ENCODE data around the gene UVSSA. TPM values are rescaled to one million over a fixed set of nuclear protein-coding genes. Genes with fewer than 3 reads are reported as not detected.
"Not testable (repeated sequence)": the region's sequence is repeated elsewhere in the genome, so short reads cannot be mapped to it uniquely, and the experiment has no call there.

Gene UVSSA
- polyA plus RNA-seq, 6 donors from 2014 or later = 2.0 to 5.6 (median 3.0) TPM

- H3K27me3 Mint-ChIP-seq = no peaks in the 10 kb centered on the region
- DNase-seq = no peak
- peaks cover 0 to 13% (median 11%) of the 10 kb centered on the region in 3 donors for H3K4me1 Mint-ChIP-seq
- H3K9me3 Mint-ChIP-seq = no peaks in the 10 kb centered on the region
- ATAC-seq (ENCODE audit: low read depth in 2 of 2) = no peak
- peak overlapping the region in 1 of 8 donors; percentile 60 for H3K4me3 Mint-ChIP-seq
- peak overlapping the region in 1 of 6 donors; percentile 49 for H3K27ac Mint-ChIP-seq
- no peaks in the 10 kb centered on the region for H3K36me3 Mint-ChIP-seq
These were observed 16.0 kb upstream of the UVSSA start for GRCh38 chr4:1330761-1331590.

GRCh38 chr4:1331591-1332353 lies 15.2 kb upstream of the UVSSA start:
- ATAC-seq (ENCODE audit: low read depth in 2 of 2) = no peak
- H3K27me3 Mint-ChIP-seq = no peaks in the 10 kb centered on the region
- H3K9me3 Mint-ChIP-seq = no peaks in the 10 kb centered on the region
- H3K4me3 Mint-ChIP-seq = no peak overlapping the region
- peaks cover 0 to 13% (median 11%) of the 10 kb centered on the region in 3 donors for H3K4me1 Mint-ChIP-seq
- DNase-seq = no peak
- peak overlapping the region in 1 of 6 donors; percentile 49 for H3K27ac Mint-ChIP-seq
- peaks cover 0 to under 1% of the 10 kb centered on the region in 2 donors for H3K36me3 Mint-ChIP-seq

- no peaks in the 10 kb centered on the region for H3K27me3 Mint-ChIP-seq
- no peak for DNase-seq
- ATAC-seq (ENCODE audit: low read depth in 2 of 2) = no peak
- H3K9me3 Mint-ChIP-seq = no peaks in the 10 kb centered on the region
- no peak overlapping the region for H3K27ac Mint-ChIP-seq
- peaks cover 8 to 10% of the 10 kb centered on the region in 2 donors for H3K36me3 Mint-ChIP-seq
- peaks cover 0 to 14% (median 13%) of the 10 kb centered on the region in 3 donors for H3K4me1 Mint-ChIP-seq
- no peak overlapping the region for H3K4me3 Mint-ChIP-seq
These were observed 14.3 kb upstream of the UVSSA start for GRCh38 chr4:1332686-1333085.

GRCh38 chr4:1333256-1333655 lies 13.8 kb upstream of the UVSSA start:
- no peak overlapping the region for H3K4me3 Mint-ChIP-seq
- no peak for ATAC-seq (ENCODE audit: low read depth in 2 of 2)
- H3K27me3 Mint-ChIP-seq = no peaks in the 10 kb centered on the region
- H3K4me1 Mint-ChIP-seq = peaks cover 0 to 17% (median 13%) of the 10 kb centered on the region in 3 donors
- H3K9me3 Mint-ChIP-seq = no peaks in the 10 kb centered on the region
- H3K27ac Mint-ChIP-seq = no peak overlapping the region
- H3K36me3 Mint-ChIP-seq = peaks cover 9 to 16% of the 10 kb centered on the region in 2 donors
- DNase-seq = no peak

GRCh38 chr4:1333851-1334578 lies 13.0 kb upstream of the UVSSA start:
- ATAC-seq (ENCODE audit: low read depth in 2 of 2); H3K27me3 Mint-ChIP-seq: not testable (repeated sequence)
- peaks cover 0 to 17% (median 13%) of the 10 kb centered on the region in 3 donors for H3K4me1 Mint-ChIP-seq

GRCh38 chr4:1334579-1334895 lies 12.5 kb upstream of the UVSSA start:
- Mint-ChIP-seq H3K27me3 (no peaks in the 10 kb centered on the region), H3K9me3 (no peaks in the 10 kb centered on the region), H3K36me3 (peaks cover 14 to 20% of the 10 kb centered on the region in 2 donors), H3K4me1 (peaks cover 0 to 17% (median 13%) of the 10 kb centered on the region in 3 donors), H3K4me3 (no peak overlapping the region), H3K27ac (peak overlapping the region in 3 of 6 donors; percentile 26 to 82 (median 27))
- DNase-seq (no peak), ATAC-seq (ENCODE audit: low read depth in 2 of 2) (no peak)

More at GRCh38 chr4:1333851-1334578, 13.0 kb upstream of the UVSSA start:
- not testable (repeated sequence) for H3K9me3 Mint-ChIP-seq, H3K4me3 Mint-ChIP-seq, DNase-seq
- Mint-ChIP-seq H3K36me3 (peaks cover 11 to 17% of the 10 kb centered on the region in 2 donors), H3K27ac (peak overlapping the region in 2 of 6 donors; percentile 26 to 82)

GRCh38 chr4:1335193-1335883 lies 11.7 kb upstream of the UVSSA start:
- Mint-ChIP-seq H3K27ac (peak overlapping the region in 2 of 6 donors; percentile 8 to 27), H3K36me3 (peaks cover 14 to 20% of the 10 kb centered on the region in 2 donors), H3K4me1 (peaks cover 0 to 17% (median 13%) of the 10 kb centered on the region in 3 donors)
- not testable (repeated sequence) for DNase-seq; H3K27me3 Mint-ChIP-seq; H3K4me3 Mint-ChIP-seq; ATAC-seq (ENCODE audit: low read depth in 2 of 2); H3K9me3 Mint-ChIP-seq

GRCh38 chr4:1336088-1336491 lies 10.9 kb upstream of the UVSSA start:
- H3K4me3 Mint-ChIP-seq = no peak overlapping the region
- H3K4me1 Mint-ChIP-seq = peaks cover 0 to 17% (median 8%) of the 10 kb centered on the region in 3 donors
- no peak for DNase-seq
- peak overlapping the region in 2 of 6 donors; percentile 17 to 32 for H3K27ac Mint-ChIP-seq
- no peaks in the 10 kb centered on the region for H3K27me3 Mint-ChIP-seq
- H3K36me3 Mint-ChIP-seq = peaks cover 14 to 20% of the 10 kb centered on the region in 2 donors
- no peak for ATAC-seq (ENCODE audit: low read depth in 2 of 2)
- H3K9me3 Mint-ChIP-seq = no peaks in the 10 kb centered on the region

GRCh38 chr4:1337376-1337831 lies 9.6 kb upstream of the UVSSA start:
- Mint-ChIP-seq H3K9me3 (no peaks in the 10 kb centered on the region), H3K27ac (peak overlapping the region in 2 of 6 donors; percentile 73 to 80), H3K27me3 (no peaks in the 10 kb centered on the region), H3K36me3 (peaks cover 14 to 20% of the 10 kb centered on the region in 2 donors), H3K4me3 (no peak overlapping the region), H3K4me1 (peaks cover 0 to 10% (median 4%) of the 10 kb centered on the region in 3 donors)
- DNase-seq (no peak), ATAC-seq (ENCODE audit: low read depth in 2 of 2) (no peak)

- DNase-seq (no peak), ATAC-seq (ENCODE audit: low read depth in 2 of 2) (no peak)
- Mint-ChIP-seq H3K36me3 (peaks cover 14 to 20% of the 10 kb centered on the region in 2 donors), H3K9me3 (no peaks in the 10 kb centered on the region), H3K4me1 (peaks cover 0 to 10% (median 0%) of the 10 kb centered on the region in 3 donors), H3K4me3 (no peak overlapping the region), H3K27me3 (no peaks in the 10 kb centered on the region), H3K27ac (peak overlapping the region in 1 of 6 donors; percentile 73)
These were observed 8.9 kb upstream of the UVSSA start for GRCh38 chr4:1337951-1338751.

GRCh38 chr4:1338752-1339414 lies 8.1 kb upstream of the UVSSA start:
- Mint-ChIP-seq H3K27ac (no peak overlapping the region), H3K4me3 (no peak overlapping the region)

More at GRCh38 chr4:1338752-1339414, 8.1 kb upstream of the UVSSA start:
- H3K27me3 Mint-ChIP-seq = no peaks in the 10 kb centered on the region
- no peak for ATAC-seq (ENCODE audit: low read depth in 2 of 2)
- DNase-seq = no peak
- peaks cover 0 to 10% (median 0%) of the 10 kb centered on the region in 3 donors for H3K4me1 Mint-ChIP-seq
- no peaks in the 10 kb centered on the region for H3K9me3 Mint-ChIP-seq
- peaks cover 14 to 20% of the 10 kb centered on the region in 2 donors for H3K36me3 Mint-ChIP-seq

Data from naive B cell (primary cell).